GM21529 (cell line): ENCODE results near the gene MYH6.
"Not testable (repeated sequence)": the region's sequence is repeated elsewhere in the genome, so short reads cannot be mapped to it uniquely, and the experiment has no call there.

ENCODE experiments used
- ATAC-seq: cut with Tn5 transposase; IDR thresholded peaks from one replicate; pipeline ENCODE4 v1.9.1; 2021; ENCODE audit not compliant: unreplicated experiment

Gene MYH6

GRCh38 chr14:23399591-23399990 is 8.5 kb downstream of the MYH6 start:
- ATAC-seq: no peak

- ATAC-seq: no peak
Observed at GRCh38 chr14:23399136-23399535, 8.9 kb downstream of the MYH6 start.

- no peak for ATAC-seq
Observed at GRCh38 chr14:23398348-23398747, 9.7 kb downstream of the MYH6 start.

GRCh38 chr14:23396781-23397407 is 11.2 kb downstream of the MYH6 start:
- no peak for ATAC-seq

GRCh38 chr14:23396126-23396525 is 11.9 kb downstream of the MYH6 start:
- ATAC-seq: no peak

- no peak for ATAC-seq
Observed at GRCh38 chr14:23392613-23393012, 15.5 kb downstream of the MYH6 start.

- not testable (repeated sequence) for ATAC-seq
Observed at GRCh38 chr14:23389871-23390270, 18.2 kb downstream of the MYH6 start.

GRCh38 chr14:23389396-23389795 is 18.7 kb downstream of the MYH6 start:
- ATAC-seq: no peak

- ATAC-seq: no peak
Observed at GRCh38 chr14:23388996-23389395, 19.1 kb downstream of the MYH6 start.

- no peak for ATAC-seq
Observed at GRCh38 chr14:23387916-23388882, 19.9 kb downstream of the MYH6 start.

- no peak for ATAC-seq
Observed at GRCh38 chr14:23386999-23387398, 21.1 kb downstream of the MYH6 start.

- ATAC-seq: not testable (repeated sequence)
Observed at GRCh38 chr14:23386266-23386657, 21.8 kb downstream of the MYH6 start.

- no peak for ATAC-seq
Observed at GRCh38 chr14:23385642-23386265, 22.3 kb downstream of the MYH6 start.

- no peak for ATAC-seq
Observed at GRCh38 chr14:23385244-23385641, 22.8 kb downstream of the MYH6 start.

GRCh38 chr14:23384364-23385080 is 23.6 kb downstream of the MYH6 start:
- ATAC-seq: no peak

- no peak for ATAC-seq
Observed at GRCh38 chr14:23382731-23383440, 25.2 kb downstream of the MYH6 start.

GRCh38 chr14:23382276-23382675 is 25.8 kb downstream of the MYH6 start:
- ATAC-seq: no peak

- ATAC-seq: no peak
Observed at GRCh38 chr14:23381871-23382270, 26.2 kb downstream of the MYH6 start.

GRCh38 chr14:23380976-23381375 is 27.1 kb downstream of the MYH6 start:
- ATAC-seq: no peak

GRCh38 chr14:23380197-23380914 is 27.7 kb downstream of the MYH6 start:
- no peak for ATAC-seq
